HepG2 (cell line): Measurements from ENCODE around the gene DNAJC1.

Experiments used
- ATF2 ChIP-seq: sonication (generic); formaldehyde crosslinking; IDR thresholded peaks from 2 replicates; pipeline ENCODE4 v1.4.0; 2020; ENCODE audit warnings: missing genetic modification reagents
- CHD4 ChIP-seq: fragments of 200-600 bp; sonication (generic); IDR thresholded peaks from 2 replicates; pipeline ENCODE4 v1.7.0; 2017; ENCODE audit warnings: mild to moderate bottlenecking, low read length, borderline replicate concordance
- CREM ChIP-seq, 2 experiments: sonication (generic) in 1 of 2; formaldehyde crosslinking in 1 of 2; IDR thresholded peaks; 2 replicates each; pipeline versions ENCODE4 v1.4.0 to v1.6.1; 2016 to 2020; ENCODE audit warnings: antibody characterized with exemption in 1 of 2, mild to moderate bottlenecking in 1 of 2, missing genetic modification reagents in 1 of 2
- CTCF ChIP-seq: sonication (generic); formaldehyde crosslinking; IDR thresholded peaks from 2 replicates; pipeline ENCODE4 v1.5.0; 2020; ENCODE audit warnings: mild to moderate bottlenecking, missing genetic modification reagents, moderate library complexity
- FOXO4 ChIP-seq: sonication (generic); formaldehyde crosslinking; conservative IDR thresholded peaks from 2 replicates; pipeline ENCODE4 v1.8.1; 2023; ENCODE audit warnings: missing genetic modification reagents
- HNRNPK ChIP-seq: fragments of 200-400 bp; formaldehyde crosslinking; IDR thresholded peaks from 2 replicates; pipeline ENCODE4 v1.6.1; 2018; ENCODE audit warnings: low read length, low read depth, moderate library complexity, mild to moderate bottlenecking; ENCODE audit not compliant: poor library complexity, severe bottlenecking
- MAFK ChIP-seq, 2 experiments: IDR thresholded peaks in 1 of 2; conservative IDR thresholded peaks in 1 of 2; 2 replicates each; pipeline ENCODE4 v1.6.1; 2011; ENCODE audit warnings: improper control_type of control experiment in 2 of 2, low read length in 2 of 2
- SUZ12 ChIP-seq: fragments of 150-350 bp; IDR thresholded peaks from 2 replicates; pipeline ENCODE4 v1.6.1; 2014; ENCODE audit warnings: low read depth, low read length
- ZHX1 ChIP-seq: sonication (generic); formaldehyde crosslinking; IDR thresholded peaks from 2 replicates; pipeline ENCODE4 v1.8.1; 2022; ENCODE audit warnings: low read depth, mild to moderate bottlenecking, missing genetic modification reagents
- ZKSCAN1 ChIP-seq: fragments of 150-350 bp; IDR thresholded peaks from 2 replicates; pipeline ENCODE4 v1.6.1; 2014; ENCODE audit warnings: low read length
- ZNF724P ChIP-seq: sonication (generic); formaldehyde crosslinking; IDR thresholded peaks from 2 replicates; pipeline ENCODE4 v1.8.0; 2022; ENCODE audit warnings: missing genetic modification reagents, borderline replicate concordance
- TF ChIP-seq, protein P1 (sequence below): sonication (generic); formaldehyde crosslinking; IDR thresholded peaks from 2 replicates; pipeline ENCODE4 v1.4.0; 2020; ENCODE audit warnings: missing genetic modification reagents, mild to moderate bottlenecking, borderline replicate concordance
- TF ChIP-seq, protein P2 (sequence below): IDR thresholded peaks from 2 replicates; pipeline ENCODE4 v1.6.1; 2016; ENCODE audit warnings: mild to moderate bottlenecking, missing biosample characterization, missing genetic modification reagents
- TF ChIP-seq, protein P3 (sequence below), 2 experiments: sonication (generic) in 1 of 2; formaldehyde crosslinking in 1 of 2; IDR thresholded peaks; 2 replicates each; pipeline versions ENCODE4 v1.5.1 to v1.6.1; 2011 to 2020; ENCODE audit warnings: borderline replicate concordance in 1 of 2, low read depth in 1 of 2, low read length in 1 of 2, mild to moderate bottlenecking in 1 of 2, missing genetic modification reagents in 1 of 2, moderate library complexity in 1 of 2

DNA sequence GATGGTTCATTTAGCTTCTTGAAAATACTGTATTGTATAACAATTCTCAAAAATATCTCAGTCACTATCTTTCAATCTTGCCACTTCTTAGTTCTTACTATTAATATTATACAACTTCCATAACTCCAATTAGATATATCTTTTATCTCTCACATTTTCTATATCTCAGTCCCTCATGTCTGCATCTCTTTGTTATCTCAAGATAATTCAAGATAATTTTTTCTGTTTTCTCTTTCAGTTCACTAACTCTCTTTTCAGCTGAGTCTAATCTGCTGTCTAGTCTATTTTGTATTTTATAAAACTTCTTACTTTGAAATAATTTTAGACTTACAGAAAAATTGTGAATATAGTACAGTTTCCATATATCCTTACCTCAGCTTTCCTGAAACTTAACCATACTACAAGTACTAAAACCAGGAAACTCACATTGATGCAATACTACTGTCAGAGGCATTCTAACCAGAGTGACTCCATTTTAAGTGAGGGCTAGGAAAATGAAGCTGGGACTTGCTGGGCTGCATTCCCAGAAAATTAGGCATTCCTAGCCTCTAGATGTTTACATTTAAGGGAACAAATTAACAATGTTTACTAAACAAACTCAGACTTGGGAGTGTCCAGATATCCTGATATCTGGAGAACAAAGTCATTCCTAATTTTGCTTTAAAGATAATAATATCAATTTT is 38.4 kb downstream of the DNAJC1 start:
- TF ChIP-seq ZNF724P (no peak), CHD4 (no peak), FOXO4 (CRISPR knock-in tag) (no peak), ATF2 (CRISPR knock-in tag) (no peak), CREM (IDR thresholded peaks at IDR 0.05) (no peak), CREM (CRISPR knock-in tag; IDR thresholded peaks at IDR 0.05) (no peak), HNRNPK (no peak), MAFK (conservative IDR thresholded peaks at IDR 0.05 in 1 of 2, IDR thresholded peaks at IDR 0.05 in 1 of 2; ENCODE audit: low read length in 2 of 2) (no peak), ZHX1 (CRISPR knock-in tag) (no peak), SUZ12 (no peak), CTCF (no peak), ZKSCAN1 (no peak)
- TF ChIP-seq, protein P1, sequence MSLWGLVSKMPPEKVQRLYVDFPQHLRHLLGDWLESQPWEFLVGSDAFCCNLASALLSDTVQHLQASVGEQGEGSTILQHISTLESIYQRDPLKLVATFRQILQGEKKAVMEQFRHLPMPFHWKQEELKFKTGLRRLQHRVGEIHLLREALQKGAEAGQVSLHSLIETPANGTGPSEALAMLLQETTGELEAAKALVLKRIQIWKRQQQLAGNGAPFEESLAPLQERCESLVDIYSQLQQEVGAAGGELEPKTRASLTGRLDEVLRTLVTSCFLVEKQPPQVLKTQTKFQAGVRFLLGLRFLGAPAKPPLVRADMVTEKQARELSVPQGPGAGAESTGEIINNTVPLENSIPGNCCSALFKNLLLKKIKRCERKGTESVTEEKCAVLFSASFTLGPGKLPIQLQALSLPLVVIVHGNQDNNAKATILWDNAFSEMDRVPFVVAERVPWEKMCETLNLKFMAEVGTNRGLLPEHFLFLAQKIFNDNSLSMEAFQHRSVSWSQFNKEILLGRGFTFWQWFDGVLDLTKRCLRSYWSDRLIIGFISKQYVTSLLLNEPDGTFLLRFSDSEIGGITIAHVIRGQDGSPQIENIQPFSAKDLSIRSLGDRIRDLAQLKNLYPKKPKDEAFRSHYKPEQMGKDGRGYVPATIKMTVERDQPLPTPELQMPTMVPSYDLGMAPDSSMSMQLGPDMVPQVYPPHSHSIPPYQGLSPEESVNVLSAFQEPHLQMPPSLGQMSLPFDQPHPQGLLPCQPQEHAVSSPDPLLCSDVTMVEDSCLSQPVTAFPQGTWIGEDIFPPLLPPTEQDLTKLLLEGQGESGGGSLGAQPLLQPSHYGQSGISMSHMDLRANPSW (CRISPR knock-in tag) = no peak
- TF ChIP-seq, protein P2, sequence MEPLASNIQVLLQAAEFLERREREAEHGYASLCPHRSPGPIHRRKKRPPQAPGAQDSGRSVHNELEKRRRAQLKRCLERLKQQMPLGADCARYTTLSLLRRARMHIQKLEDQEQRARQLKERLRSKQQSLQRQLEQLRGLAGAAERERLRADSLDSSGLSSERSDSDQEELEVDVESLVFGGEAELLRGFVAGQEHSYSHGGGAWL (CRISPR knock-in tag) = no peak
- TF ChIP-seq, protein P3, sequence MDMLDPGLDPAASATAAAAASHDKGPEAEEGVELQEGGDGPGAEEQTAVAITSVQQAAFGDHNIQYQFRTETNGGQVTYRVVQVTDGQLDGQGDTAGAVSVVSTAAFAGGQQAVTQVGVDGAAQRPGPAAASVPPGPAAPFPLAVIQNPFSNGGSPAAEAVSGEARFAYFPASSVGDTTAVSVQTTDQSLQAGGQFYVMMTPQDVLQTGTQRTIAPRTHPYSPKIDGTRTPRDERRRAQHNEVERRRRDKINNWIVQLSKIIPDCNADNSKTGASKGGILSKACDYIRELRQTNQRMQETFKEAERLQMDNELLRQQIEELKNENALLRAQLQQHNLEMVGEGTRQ (IDR thresholded peaks at IDR 0.05; ENCODE audit: low read depth, low read length) = no peak
- TF ChIP-seq, protein P3 (CRISPR knock-in tag; IDR thresholded peaks at IDR 0.05; ENCODE audit: borderline replicate concordance) = no peak
